ENCODE data around the gene TGFA.

- TF ChIP-seq POLR2A (IDR thresholded peaks at IDR 0.05) (no peak), CTCF (IDR thresholded peaks at IDR 0.05) (no peak)
These were observed 21.0 kb upstream of the TGFA start for GRCh38 chr2:70574618-70575017.
